NCI-H1105 treated with DMSO at 0.1 percent for 48 hours (cell line): Measurements from ENCODE around the gene TSPAN3.

Source experiments
- DNase-seq: peaks from one replicate; lab custom pipeline; 2025; lab: John Stamatoyannopoulos, UW

Gene TSPAN3

GRCh38 chr15:77084436-77084835 lies 13.5 kb upstream of the TSPAN3 start:
- no peak for DNase-seq

DNA sequence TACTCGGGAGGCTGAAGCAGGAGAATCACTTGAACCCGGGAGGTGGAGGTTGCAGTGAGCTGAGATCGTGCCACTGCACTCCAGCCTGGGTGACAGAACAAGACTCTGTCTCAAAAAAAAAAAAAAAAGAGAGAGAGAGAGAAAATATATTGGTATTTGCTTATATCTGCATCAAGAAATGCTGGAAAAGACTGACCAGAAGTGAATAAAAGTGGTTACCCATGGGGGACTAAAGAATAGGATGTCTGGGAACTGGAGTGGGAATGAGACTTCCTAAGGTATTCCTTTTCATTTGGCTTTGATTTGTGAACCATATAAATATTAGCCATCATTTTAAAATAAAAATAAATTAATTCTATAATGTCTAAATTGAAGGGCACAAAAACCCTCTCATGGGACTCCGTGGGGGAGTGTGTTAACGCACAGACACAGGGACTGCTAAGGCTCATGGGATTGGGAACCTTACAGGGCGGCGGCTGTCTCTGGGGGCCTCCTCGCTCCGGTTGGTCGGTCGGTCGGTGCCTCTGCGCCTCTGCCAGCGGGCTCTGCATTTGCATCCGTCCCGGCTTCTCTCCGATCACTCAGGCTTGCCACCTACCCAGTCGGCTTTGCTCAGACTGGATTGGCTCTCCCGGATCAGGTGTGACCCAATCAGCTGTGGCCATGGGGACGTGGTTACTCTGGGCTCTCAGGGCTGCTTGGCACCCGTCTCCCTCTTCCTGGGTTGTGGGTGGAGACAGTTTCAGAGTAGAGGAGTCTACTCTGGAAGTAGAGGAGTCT lies 12.7 kb upstream of the TSPAN3 start:
- DNase-seq, result peak; percentile 74

DNA sequence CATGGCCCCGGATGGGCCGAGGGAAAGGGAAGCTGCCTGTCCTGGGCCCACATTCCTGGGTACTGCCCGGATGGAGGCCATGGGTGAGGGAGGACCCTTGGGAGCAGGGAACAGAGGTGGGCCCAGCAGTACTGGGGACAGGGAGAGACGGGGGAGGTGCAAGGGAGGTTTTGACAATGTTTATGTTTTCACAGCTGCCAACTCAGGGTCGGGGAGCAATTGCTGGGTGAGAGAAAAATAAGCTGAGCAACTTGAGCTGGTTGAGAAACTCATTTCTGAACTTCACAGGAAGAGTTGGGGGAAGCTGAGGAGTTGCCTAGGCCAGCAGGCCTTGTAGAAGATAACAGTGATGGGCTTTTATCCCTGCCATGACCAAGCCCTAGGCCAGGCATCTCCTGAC lies 11.1 kb upstream of the TSPAN3 start:
- no peak for DNase-seq

GRCh38 chr15:77076323-77076915 lies 5.5 kb upstream of the TSPAN3 start:
- no peak for DNase-seq

GRCh38 chr15:77075528-77075927 lies 4.6 kb upstream of the TSPAN3 start:
- DNase-seq, result no peak

DNA sequence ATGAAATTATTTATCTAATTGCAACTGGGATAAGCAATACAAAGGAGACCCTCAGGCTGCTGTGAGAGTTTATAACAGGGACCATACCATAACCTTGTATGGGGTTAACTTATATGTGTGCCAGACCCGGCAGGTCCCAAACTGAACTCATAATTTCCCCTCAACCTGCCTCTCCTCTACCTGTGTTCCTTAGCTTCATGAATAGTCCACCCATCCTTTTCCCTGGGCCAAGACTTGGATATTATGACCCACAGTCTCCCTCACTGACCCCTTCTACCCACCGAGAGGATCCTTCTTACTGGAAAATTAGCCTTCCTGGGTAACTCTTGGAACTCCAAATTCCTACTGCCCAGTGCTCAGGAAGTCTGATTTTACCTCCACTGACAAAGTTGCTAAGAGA lies 3.4 kb upstream of the TSPAN3 start:
- DNase-seq, result no peak

DNA sequence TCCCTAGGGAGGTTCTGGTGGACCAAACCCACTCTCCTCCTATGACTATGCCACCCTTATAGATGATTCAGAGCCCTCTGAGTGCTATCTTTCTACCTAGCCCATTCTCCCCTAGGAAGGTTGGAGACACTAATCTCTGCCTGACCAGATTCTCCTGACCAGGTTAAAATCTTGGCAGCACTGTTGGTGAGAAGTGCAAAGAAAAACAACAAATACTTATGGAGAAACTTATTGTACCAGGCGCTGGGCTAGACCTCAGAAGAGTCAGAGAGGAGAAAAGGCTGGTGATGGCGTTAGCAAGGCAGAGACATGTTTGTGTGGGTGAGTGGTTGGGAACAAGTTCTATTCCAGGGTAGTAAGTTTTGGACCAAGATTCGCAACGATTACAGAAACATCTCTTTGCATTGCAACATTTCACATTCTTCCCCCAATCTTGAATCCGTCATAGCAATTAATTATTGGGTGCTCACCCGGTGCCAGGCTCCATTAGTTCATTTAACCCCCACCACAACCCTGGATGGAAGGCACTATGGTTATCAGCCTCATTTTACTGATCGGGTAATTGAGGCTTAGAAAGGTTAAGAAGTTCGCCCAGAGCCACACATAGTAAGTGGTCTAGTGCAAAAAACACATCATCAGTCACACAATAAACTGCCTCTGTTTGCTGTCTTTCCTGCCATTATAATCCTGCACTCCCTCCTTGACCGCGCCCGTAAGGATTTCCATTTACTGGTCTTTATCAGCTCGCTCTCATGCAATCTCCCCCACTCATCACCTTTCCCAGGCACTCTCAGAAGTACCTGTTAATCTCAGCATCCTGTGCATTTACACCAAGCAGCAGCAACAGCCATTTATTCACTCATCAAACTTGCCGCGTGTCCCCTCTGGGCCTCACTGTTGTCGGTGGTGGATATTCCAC lies 655 bp upstream of the TSPAN3 start:
- DNase-seq, result no peak

- no peak for DNase-seq
Observed at GRCh38 chr15:77070180-77070494, 772 bp downstream of the TSPAN3 start.

- peak; percentile 6 for DNase-seq
Observed at GRCh38 chr15:77069521-77070121, 1.3 kb downstream of the TSPAN3 start.

DNA sequence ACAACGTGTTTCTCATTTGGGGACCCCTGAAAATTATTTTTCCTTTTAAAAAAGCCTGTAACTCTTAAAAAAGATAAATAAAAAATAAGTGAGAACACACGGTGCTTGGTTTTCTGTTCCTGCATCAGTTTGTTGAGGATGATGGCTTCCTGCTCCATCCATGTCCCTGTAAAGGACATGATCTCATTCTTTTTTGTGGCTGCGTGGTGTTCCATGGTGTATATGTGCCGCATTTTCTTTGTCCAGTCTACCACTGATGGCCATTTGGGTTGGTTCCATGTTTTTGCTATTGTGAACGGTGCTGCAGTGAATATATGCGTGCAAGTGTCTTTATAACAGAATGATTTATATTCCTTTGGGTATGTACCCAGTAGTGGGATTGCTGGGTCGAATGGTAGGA lies 2.3 kb downstream of the TSPAN3 start:
- DNase-seq, result no peak

GRCh38 chr15:77067691-77068367 lies 3.1 kb downstream of the TSPAN3 start:
- DNase-seq, result no peak

DNA sequence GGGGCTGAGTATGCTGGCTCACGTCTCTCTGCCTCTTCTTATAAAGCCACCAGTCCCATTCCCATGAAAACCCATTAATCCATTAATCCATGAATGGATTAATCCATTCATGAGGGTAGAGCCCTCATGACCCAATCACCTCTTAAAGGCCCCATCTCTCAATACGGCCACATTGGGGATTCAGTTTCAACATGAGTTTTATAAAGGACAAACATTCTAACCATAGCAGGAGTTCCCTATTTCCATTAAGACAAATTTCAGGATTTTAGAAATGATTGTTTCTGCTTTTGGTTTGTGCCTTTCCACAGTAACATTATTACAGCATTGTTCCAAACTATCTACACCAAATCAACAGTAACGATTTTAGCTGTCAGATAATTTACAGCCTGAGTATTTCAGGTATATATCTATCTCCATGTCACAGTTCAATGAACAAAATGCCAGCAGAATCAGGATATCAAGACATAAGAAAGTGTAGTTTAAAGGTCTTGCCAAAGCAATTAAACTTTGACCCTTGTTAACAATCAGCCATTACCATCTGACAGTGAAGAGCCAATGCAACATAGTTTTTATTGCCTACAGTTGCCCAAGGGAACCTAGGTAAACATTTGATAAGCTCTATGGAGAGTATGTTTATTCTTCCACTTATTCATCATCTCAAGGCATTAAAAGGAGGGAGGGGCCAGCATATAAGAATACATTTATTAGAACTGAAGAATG lies 3.8 kb downstream of the TSPAN3 start:
- DNase-seq, result no peak

DNA sequence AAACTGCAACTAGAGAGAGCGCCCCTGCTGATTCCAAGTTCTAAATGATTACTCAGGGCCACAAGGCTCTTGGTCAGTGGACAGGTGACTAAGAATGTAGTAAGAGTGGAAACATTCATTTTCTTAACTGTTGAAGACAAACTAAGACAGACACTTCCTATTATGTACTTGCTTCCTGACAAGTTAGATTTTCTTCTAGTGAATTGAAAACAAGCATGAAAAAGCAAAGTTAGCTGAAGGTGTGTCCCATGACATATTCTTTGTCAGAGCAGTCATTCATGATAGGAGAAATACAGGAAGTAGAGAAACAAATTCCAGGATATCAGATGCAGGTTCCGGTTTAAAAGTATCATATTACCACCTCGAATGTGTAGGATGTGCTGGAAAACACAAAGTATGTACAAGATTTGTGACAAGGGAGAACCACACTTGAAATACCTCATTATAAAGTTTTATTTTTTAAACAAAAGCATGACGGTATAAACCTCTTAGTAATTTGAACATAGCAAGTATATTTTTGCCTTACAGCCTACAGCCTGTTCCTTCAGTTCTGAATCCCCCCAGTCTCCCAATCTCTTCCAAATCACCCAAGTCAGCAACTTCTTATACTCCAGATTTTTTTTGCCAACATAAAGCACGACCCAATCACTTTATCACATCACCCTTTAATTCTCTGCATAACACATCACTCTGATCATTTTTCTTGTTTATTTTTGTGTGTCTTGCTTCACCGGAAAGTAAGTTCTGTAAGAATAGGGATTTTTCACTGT lies 6.2 kb downstream of the TSPAN3 start:
- DNase-seq, result no peak

DNA sequence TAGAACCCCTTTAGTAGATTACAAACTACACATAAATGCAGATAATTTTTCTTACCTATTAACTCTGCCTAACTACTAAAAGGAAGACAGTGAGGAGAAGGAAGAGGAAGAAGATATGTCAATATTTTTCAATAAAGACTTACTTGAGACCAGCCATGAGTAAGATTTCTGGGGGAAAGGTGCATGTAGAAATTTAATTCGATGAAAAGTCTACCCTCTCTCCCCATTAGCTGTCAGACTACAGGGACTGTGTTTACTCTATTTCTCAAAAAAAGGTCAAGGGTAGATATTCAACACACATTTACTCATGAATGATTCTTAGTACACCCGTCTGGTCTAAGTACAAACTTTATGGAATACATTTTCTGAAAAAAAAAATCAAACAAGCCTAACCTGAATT lies 6.8 kb downstream of the TSPAN3 start:
- DNase-seq, result no peak

DNA sequence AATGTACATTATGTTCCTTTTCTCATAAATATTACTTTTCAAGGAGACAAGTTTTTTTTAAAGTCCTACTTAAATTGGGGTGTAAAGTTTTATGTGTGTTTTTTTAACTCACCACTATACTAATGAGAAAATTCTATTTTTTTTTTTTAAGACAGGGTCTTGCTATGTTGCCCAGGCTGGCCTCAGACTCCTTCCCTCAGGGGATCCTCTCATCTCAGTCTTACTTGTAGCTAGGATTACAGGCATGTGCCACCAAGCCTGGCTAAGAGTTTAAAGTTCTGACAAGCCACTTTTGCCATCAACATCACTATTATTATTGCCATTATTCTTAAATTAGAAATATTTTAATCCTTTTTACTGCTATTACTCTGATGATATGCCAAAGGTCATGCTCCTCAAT lies 7.7 kb downstream of the TSPAN3 start:
- DNase-seq, result no peak

DNA sequence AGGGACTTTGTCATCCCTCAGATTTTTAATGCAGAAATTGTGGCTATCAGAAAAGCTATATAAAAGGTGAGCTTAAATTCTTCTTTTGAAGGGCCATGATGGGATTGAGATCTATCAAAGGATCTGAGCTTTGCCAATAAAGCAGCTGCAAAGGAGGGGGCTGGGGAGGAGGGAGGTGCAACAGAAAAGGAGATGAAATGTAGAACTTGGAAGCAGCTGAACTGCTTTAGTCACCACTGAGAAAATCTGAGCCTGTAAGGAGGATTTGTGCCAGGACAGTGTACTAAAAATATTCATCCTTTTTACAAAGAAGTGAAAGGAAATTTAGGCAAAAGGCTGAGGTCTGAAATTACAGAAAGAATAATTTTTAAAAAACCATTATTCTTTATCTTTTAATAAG lies 10.4 kb downstream of the TSPAN3 start:
- no peak for DNase-seq

DNA sequence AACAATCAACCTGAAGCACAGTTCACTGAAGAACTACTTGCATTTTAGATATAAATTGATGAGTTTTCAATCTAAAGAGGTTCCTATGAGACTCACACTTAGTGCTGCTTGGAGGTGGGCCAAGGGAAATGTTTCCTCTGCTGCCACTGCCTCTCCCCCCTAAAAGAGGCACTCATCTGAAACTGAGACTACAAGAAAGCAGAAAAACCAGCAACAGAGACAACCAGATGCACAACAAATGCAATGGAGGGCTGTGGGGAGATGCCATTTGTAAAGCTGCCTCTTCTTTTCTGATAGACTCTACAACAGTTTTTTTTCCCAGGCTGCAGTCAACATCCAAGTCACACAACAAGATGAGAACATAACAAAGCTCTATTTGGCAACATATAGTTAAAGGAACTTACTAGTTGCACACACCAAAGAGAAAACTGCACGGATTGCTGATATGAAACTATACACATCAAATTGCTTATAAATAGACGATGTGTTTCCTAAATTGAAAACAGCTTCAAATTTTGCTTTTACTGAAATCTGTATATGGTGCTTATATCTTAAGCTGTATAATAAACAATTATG lies 11.0 kb downstream of the TSPAN3 start:
- DNase-seq, result peak; percentile 9

- no peak for DNase-seq
Observed at GRCh38 chr15:77058468-77058867, 12.4 kb downstream of the TSPAN3 start.

DNA sequence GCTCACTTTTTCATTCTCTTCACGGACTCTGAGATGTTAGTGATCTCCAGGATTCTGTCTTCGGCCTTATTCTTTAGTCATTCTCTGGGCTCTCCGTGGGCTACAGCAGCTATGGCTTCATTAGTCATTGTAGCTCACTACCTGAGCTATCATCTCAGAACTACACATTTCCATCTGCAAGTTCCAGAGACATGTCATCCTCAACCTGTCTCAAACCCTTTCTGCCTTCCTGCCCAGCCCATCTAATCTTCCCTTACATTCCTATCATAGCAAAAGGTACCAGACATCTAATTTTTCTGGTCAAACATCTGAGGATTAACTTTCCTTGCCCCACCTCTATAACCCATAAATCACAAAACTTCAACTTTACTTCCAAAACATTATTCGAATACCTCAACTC lies 13.2 kb downstream of the TSPAN3 start:
- DNase-seq, result no peak

GRCh38 chr15:77057072-77057471 lies 13.8 kb downstream of the TSPAN3 start:
- no peak for DNase-seq
